ENCODE results near the gene PDE4C. TPM values are rescaled to one million over a fixed set of nuclear protein-coding genes. Genes with fewer than 3 reads are reported as not detected.
A peak's percentile ranks its signal among the peaks of the same experiment; 100 is the strongest.

PDE4C gene
- not detected for total RNA-seq

DNA sequence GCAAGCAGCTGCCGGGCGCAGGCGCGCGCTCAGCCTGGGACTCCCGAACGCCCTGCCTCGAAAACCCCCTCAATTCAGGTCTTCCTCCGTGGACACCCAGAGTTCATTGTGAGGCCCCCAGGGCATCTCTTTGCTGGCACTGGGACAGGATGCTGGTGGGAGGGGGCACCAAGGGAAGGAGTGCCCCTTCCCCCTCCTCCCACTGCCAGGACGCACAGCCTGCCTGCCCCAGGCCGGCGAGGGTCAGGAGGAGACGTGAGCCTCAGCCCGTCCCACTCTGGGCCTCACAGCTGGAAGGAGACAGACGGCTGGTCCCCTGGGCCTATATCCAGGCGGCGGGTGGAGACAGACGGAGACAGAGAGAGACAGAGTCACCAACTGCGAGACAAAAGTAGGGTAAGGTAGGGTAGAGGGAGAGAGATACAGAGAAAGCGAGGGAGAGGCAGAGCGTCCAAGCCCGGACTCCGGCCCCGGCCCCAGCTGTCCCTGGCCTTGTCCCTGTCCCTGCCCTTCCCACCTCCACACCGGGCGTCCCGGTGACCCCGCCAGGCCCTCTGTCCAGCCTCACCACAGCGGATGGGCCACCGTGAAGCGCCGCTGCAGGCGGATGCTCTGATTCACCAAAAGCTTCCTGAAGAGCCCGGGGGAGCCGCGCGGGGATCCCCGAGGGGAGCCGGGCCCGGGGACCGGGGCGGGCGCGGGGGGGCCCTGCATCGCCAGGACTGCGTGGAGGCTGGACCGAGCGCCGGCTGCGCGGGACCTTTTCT lies at the start of gene PDE4C:
TSS of gene PDE4C (minus strand) at position 737 of the 767 bp plus-strand sequence. CDS start at position 714, 23 bp downstream.
- H3K9me3 Mint-ChIP-seq: no peaks in the 10 kb centered on the region
- peaks cover 59% of the 10 kb centered on the region for H3K27me3 Mint-ChIP-seq
- no peak within 1 kb of the TSS for H3K27ac Mint-ChIP-seq
- ChIA-PET CTCF (interaction anchor here (1.1 to 1.3 kb wide), 3 partner anchors 18 to 163 kb away, joined by 3 to 4 read pairs (median 3); no protein-coding TSS in a partner anchor), POLR2A (no interaction called here)
- H3K36me3 Mint-ChIP-seq: no peaks in the 10 kb centered on the region
- H3K4me3 Mint-ChIP-seq: peak within 1 kb of the TSS; percentile 71
- peaks cover 18% of the 10 kb centered on the region for H3K4me1 Mint-ChIP-seq (ENCODE audit: low read depth)
- DNase-seq: peak; percentile 18
- intact Hi-C loops (cut with micrococcal nuclease): loop anchor here (2.0 kb wide), 3 partner anchors 19 to 73 kb away; partner anchors contain the start of gene PIK3R2

DNA sequence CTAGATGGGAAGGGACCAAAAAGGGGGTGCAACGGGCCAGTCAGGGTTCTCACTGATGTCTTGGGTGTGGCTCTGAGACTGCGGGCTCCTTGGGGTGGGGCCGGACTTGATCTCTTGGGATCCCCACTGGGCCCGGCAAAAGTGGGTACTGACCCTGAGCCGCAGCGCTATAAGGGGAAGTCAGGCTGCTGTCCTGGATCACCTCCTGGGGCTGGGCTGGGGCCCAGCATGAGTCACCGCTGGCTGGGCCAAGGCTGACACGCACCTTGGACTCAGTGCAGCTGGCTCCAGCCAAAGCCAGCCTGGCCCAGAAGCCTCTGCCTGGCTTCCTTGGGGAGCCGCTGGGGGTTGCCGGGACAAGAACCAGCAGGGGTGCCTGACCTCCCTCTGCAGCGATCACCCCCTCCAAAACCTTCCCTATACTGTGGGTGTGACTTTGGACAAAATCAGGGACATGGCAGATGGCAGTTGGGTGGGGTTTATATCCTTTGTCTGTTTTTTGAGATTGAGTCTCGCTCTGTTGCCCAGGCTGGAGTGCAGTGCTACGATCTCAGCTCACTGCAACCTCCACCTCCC lies 48.6 kb upstream of the PDE4C start:
- intact Hi-C loops (cut with micrococcal nuclease): no loop called here
- Mint-ChIP-seq H3K9me3 (no peaks in the 10 kb centered on the region), H3K36me3 (peaks cover 23% of the 10 kb centered on the region), H3K4me3 (no peak overlapping the region), H3K27ac (peak overlapping the region; percentile 23), H3K4me1 (ENCODE audit: low read depth) (peaks cover 34% of the 10 kb centered on the region), H3K27me3 (no peaks in the 10 kb centered on the region)
- POLR2A ChIA-PET: interaction anchor here (0.7 to 8.0 kb wide), 3 partner anchors 18 to 54 kb away, joined by 3 to 257 read pairs (median 5); partner anchors contain the start of gene LSM4
- CTCF ChIA-PET: interaction anchor here (1.2 to 11.5 kb wide), 6 partner anchors 22 to 114 kb away, joined by 3 to 343 read pairs (median 6); partner anchors contain the start of gene LSM4
- DNase-seq: no peak

DNA sequence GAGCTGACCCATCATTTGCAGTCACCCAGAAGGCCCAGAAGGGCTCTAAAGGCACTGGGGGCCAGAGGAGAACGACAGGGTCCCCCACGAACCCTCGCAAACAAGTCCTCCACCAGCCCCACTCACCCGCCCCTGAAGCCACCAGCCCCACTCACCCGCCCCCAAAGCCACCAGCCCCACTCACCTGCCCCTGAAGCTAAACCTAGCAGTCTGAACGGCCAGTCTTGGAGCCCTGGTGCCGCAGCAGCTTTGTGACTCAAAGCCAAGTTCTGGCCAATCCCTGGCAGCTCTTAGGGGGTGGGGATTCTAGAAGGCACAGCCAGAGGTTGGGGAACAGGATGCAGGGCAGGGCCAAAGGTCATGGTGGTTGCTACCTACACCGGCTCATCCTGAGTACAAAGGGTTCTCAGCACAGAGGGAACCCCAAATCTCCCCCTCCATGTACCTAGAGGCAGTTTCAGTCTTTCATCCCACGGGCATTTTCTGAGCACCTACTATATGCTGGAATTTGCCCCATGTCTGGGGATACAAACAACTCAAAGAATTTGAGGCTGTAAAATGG lies 48.1 kb upstream of the PDE4C start, which contains the start of gene IQCN:
TSS of gene IQCN (minus strand) at position 234 of the 562 bp plus-strand sequence. CDS start 4,974 bp downstream, outside the sequence.
- DNase-seq: peak; percentile 48
- intact Hi-C loops (cut with micrococcal nuclease): no loop called here
- Mint-ChIP-seq H3K36me3 (peaks cover 17% of the 10 kb centered on the region), H3K4me1 (ENCODE audit: low read depth) (peaks cover 33% of the 10 kb centered on the region), H3K9me3 (no peaks in the 10 kb centered on the region), H3K27ac (peak within 1 kb of the TSS; percentile 23), H3K27me3 (no peaks in the 10 kb centered on the region), H3K4me3 (no peak within 1 kb of the TSS)
- ChIA-PET CTCF (interaction anchor here (1.1 to 11.5 kb wide), 7 partner anchors 22 to 114 kb away, joined by 3 to 321 read pairs (median 4); partner anchors contain the start of gene LSM4), POLR2A (no interaction called here)

DNA sequence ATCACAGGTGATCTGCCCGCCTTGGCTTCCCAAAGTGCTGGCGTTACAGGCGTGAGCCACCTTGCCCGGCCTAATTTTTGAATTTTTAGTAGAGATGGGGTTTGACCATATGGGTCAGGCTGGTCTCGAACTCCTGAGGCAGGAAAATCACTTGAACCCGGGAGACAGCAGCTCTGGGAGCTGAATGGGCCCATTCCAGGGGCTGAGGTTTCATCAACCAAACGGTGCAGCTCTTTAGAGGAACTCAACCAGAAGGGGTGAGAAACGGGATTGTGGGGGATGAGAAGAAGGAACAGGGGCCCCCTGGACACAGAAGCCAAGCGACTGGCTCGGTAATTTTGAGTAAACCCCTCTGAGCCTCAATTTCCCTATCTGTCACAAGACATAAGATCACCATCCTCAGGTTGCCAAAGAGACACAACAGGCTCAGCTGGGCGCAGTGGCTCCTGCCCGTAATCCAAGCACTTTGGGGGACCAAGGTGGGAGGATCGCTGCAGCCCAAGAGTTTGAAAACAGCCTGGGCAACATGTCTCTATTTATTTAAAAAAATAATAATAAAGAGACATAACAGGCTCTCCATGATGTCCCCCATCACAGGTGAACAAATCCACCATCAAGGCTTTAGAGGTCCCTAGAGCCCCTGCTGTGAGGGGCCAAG lies 47.5 kb upstream of the PDE4C start:
- DNase-seq: no peak
- peaks cover 12% of the 10 kb centered on the region for H3K36me3 Mint-ChIP-seq
- CTCF ChIA-PET: interaction anchor here (1.1 to 11.5 kb wide), 5 partner anchors 44 to 115 kb away, joined by 3 to 321 read pairs (median 4); partner anchors contain the start of gene LSM4
- no peak overlapping the region for H3K4me3 Mint-ChIP-seq
- peaks cover 30% of the 10 kb centered on the region for H3K4me1 Mint-ChIP-seq (ENCODE audit: low read depth)
- POLR2A ChIA-PET: interaction anchor here (1.4 kb wide), 1 partner anchor 55 kb away, joined by 3 read pairs; no protein-coding TSS in a partner anchor
- no peak overlapping the region for H3K27ac Mint-ChIP-seq
- H3K9me3 Mint-ChIP-seq: no peaks in the 10 kb centered on the region
- intact Hi-C loops (cut with micrococcal nuclease): no loop called here
- H3K27me3 Mint-ChIP-seq: no peaks in the 10 kb centered on the region

DNA sequence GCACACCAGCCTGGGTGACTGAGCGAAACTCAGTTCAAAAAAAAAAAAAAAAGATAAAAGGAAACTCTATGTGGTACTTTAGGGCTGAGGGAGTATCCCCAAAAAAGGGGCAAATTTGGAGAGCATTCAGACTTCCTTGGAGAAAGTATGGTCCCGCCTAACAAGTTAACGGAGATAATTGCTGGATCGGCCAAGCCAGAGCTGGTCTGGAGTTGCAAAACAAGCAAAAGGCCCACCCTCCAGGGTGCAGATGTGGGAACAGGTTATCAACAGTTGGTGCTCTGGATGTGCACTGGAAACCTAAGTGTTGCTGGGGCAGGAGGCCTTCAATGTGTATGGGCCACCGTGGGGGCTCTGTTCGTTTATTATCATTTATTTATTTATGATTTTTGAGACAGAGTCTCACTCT lies 45.2 kb upstream of the PDE4C start:
- ChIA-PET CTCF (interaction anchor here (0.5 to 11.5 kb wide), 11 partner anchors 7 to 273 kb away, joined by 3 to 321 read pairs (median 8); no protein-coding TSS in a partner anchor), POLR2A (no interaction called here)
- Mint-ChIP-seq H3K4me1 (ENCODE audit: low read depth) (peaks cover 18% of the 10 kb centered on the region), H3K27me3 (no peaks in the 10 kb centered on the region), H3K36me3 (no peaks in the 10 kb centered on the region), H3K27ac (no peak overlapping the region), H3K9me3 (no peaks in the 10 kb centered on the region), H3K4me3 (no peak overlapping the region)
- no peak for DNase-seq
- intact Hi-C loops (cut with micrococcal nuclease): no loop called here

DNA sequence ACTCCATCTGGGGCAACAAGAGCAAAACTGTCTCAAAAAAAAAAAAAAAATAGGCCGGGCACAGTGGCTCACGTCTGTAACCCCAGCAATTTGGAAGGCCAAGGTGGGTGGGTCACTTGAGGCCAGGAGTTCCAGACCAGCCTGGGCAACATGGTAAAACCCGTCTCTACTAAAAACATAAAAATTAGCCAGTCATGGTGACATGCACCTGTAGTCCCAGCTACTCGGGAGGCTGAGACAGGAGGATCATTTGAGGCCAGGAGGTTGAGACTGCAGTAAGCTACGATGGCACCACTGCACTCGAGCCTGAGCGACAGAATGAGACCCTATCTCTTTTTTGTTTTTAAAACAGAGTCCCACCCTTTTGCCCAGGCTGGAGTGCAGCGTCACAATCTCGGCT lies 44.1 kb upstream of the PDE4C start:
- intact Hi-C loops (cut with micrococcal nuclease): no loop called here
- Mint-ChIP-seq H3K4me3 (no peak overlapping the region), H3K27ac (no peak overlapping the region), H3K9me3 (no peaks in the 10 kb centered on the region), H3K27me3 (no peaks in the 10 kb centered on the region), H3K36me3 (no peaks in the 10 kb centered on the region), H3K4me1 (ENCODE audit: low read depth) (peaks cover 13% of the 10 kb centered on the region)
- ChIA-PET CTCF (interaction anchor here (0.8 to 3.7 kb wide), 8 partner anchors 9 to 141 kb away, joined by 3 to 26 read pairs (median 8); no protein-coding TSS in a partner anchor), POLR2A (no interaction called here)
- no peak for DNase-seq

DNA sequence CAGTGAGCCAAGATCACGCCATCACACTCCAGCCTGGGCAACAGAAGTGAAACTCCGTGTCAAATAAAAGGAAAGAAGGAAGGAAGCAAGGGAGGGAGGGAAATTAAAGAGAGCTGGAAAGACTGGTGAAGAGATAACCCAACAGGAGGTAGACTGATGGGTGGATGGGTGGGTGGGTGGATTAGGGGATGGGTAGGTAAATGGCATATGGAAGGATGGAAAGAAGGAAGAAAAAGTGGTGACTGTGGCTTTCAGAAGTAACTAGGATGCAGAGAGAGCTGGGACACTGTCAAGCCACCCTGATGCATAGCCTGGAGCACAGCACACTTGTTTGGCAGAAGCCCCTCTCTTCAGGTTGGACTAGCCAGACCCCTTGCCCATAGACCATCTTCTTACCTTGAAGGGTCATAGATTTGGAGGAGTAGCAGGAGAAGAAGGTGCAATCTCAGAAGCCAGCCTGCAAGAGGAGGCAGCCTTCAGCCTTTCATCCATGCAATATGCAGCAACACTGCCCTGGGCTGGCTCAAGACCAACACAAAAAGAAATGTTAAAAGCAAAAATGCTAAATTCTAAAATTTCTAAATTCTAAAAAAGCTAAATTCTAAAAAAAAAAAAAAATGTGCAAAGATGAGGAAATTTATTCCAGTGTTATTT lies 43.0 kb upstream of the PDE4C start:
- peaks cover 2% of the 10 kb centered on the region for H3K4me1 Mint-ChIP-seq (ENCODE audit: low read depth)
- CTCF ChIA-PET: interaction anchor here (0.9 to 3.7 kb wide), 4 partner anchors 10 to 142 kb away, joined by 3 to 26 read pairs (median 10); no protein-coding TSS in a partner anchor
- no peaks in the 10 kb centered on the region for H3K9me3 Mint-ChIP-seq
- H3K36me3 Mint-ChIP-seq: no peaks in the 10 kb centered on the region
- intact Hi-C loops (cut with micrococcal nuclease): no loop called here
- DNase-seq: no peak
- no peak overlapping the region for H3K27ac Mint-ChIP-seq
- H3K27me3 Mint-ChIP-seq: no peaks in the 10 kb centered on the region
- H3K4me3 Mint-ChIP-seq: no peak overlapping the region
- POLR2A ChIA-PET: no interaction called here

DNA sequence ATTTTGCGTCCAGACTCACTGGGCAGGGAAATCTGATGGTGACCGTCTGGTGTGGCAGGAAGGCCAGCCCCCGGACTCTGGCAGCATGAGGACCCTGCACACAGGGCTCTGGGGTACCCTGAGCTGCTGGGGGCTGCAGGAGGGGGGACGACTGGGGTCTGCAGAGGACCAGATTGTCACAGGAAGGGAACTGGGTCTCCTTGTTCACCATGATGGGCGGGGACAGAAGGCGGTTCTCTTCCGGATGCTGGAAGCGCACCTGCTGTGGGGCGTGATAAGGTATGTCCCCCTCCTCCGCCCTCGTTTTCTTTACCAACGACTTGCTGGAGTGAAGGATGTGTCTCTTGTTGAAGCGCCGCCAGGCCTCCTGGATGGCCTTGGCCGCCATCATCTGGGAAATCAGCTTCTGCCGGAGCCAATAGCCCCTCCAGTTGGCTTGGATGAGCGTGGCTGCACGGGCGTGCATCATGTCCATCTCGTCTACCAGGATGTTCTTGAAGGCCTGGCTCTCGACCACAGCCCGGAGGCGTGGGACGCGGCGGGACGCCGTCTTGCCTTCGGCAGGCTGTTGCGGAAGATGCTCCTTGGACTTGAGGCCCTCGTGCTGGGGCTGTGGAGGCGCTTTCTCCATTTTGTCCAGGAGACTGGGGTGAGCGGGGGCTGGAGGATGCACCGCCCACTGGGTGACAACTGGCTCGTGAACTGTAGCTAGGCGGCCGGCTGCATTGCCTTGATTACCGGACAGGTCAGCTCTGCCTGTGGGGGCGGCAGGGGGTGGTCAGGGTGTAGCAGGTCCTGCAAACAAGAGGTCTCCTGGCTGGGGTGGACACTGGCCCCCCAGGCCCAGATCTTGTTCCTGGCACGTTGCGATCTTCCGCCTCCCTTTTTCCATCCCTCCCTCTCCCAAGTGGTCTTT lies 40.8 kb upstream of the PDE4C start:
- H3K27me3 Mint-ChIP-seq: no peaks in the 10 kb centered on the region
- H3K36me3 Mint-ChIP-seq: no peaks in the 10 kb centered on the region
- no peak for DNase-seq
- H3K9me3 Mint-ChIP-seq: no peaks in the 10 kb centered on the region
- ChIA-PET CTCF (no interaction called here), POLR2A (no interaction called here)
- intact Hi-C loops (cut with micrococcal nuclease): no loop called here
- H3K27ac Mint-ChIP-seq: no peak overlapping the region
- no peak overlapping the region for H3K4me3 Mint-ChIP-seq
- H3K4me1 Mint-ChIP-seq (ENCODE audit: low read depth): peaks cover 2% of the 10 kb centered on the region

DNA sequence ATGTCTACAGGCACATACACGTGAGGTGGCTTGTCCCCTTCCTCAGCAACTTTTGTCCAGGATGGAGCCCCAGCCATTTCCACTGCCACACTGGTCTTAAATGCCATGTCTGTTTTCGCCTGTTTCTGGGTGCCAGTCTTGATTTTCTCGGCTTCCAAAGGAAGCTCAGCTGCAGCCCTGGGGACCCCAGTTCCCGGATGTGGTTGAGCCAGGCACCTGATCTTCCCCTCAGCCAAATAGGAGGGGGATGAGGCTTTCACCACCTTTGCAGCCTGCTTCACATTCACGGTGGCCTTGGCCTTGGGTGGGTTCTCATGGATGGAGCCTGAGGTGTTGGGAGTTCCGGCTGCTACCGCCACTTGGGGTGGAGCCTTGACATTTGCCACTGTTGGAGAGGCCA lies 39.3 kb upstream of the PDE4C start:
- no peak overlapping the region for H3K4me3 Mint-ChIP-seq
- peaks cover 2% of the 10 kb centered on the region for H3K4me1 Mint-ChIP-seq (ENCODE audit: low read depth)
- ChIA-PET CTCF (no interaction called here), POLR2A (no interaction called here)
- DNase-seq: no peak
- intact Hi-C loops (cut with micrococcal nuclease): no loop called here
- H3K27me3 Mint-ChIP-seq: no peaks in the 10 kb centered on the region
- no peaks in the 10 kb centered on the region for H3K36me3 Mint-ChIP-seq
- H3K9me3 Mint-ChIP-seq: no peaks in the 10 kb centered on the region
- H3K27ac Mint-ChIP-seq: no peak overlapping the region

DNA sequence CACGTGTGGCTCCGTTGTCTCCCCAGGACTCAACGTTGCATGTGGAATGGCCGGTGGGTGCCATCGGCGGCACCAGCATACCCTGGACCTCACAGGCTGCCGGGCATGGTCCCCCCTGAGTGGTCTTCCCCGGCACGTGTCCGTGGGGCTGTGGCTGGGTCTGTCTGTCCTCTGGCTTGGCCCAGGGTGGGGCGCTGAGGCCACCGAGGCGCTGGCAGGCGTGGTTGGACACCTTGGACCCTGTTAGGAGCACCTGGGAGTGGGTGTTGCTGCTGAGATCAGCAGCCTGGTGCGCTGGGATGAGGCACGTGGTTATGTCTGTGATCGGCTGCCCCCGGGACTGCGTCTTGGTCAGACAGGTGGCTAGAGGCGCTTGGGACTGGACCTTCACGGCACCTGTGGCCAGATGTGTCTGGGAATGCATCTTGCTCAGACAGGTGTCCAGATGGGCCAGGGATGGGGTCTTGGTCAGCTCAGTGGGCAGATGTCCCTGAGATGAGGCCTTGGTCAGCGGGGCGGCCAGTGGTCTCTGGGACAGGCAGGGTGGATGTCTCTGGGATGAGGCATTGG lies 38.8 kb upstream of the PDE4C start:
- Mint-ChIP-seq H3K36me3 (no peaks in the 10 kb centered on the region), H3K4me1 (ENCODE audit: low read depth) (peaks cover 2% of the 10 kb centered on the region), H3K4me3 (no peak overlapping the region), H3K27ac (no peak overlapping the region), H3K27me3 (no peaks in the 10 kb centered on the region), H3K9me3 (no peaks in the 10 kb centered on the region)
- ChIA-PET POLR2A (no interaction called here), CTCF (interaction anchor here (1.2 kb wide), 1 partner anchor 12 kb away, joined by 3 read pairs; no protein-coding TSS in a partner anchor)
- intact Hi-C loops (cut with micrococcal nuclease): no loop called here
- no peak for DNase-seq

Data from activated CD4-positive, alpha-beta memory T cell treated with anti-CD3 and anti-CD28 coated beads for 36 hours (primary cell).